Osteoblast (primary cell): ENCODE data around the gene MEX3A. TPM values are rescaled to one million over a fixed set of nuclear protein-coding genes. Genes with fewer than 3 reads are reported as not detected.
"Not testable (repeated sequence)": the region's sequence is repeated elsewhere in the genome, so short reads cannot be mapped to it uniquely, and the experiment has no call there.

Source experiments
- DNase-seq: peaks from one replicate; pipeline ENCODE4 v3.0.0; 2011; ENCODE audit warnings: low spot score, mixed read lengths; ENCODE audit not compliant: insufficient read length; ENCODE audit errors: missing footprints
- H2AFZ ChIP-seq: 2 replicates; pipeline ENCODE4 v1.6.0; 2011; ENCODE audit warnings: mild to moderate bottlenecking, low read length
- H3K27ac ChIP-seq: 2 replicates; pipeline ENCODE4 v1.5.1; 2011; ENCODE audit warnings: mild to moderate bottlenecking, low read depth, low read length, moderate library complexity
- H3K27me3 ChIP-seq: 2 replicates; pipeline ENCODE4 v1.6.0; 2012; ENCODE audit warnings: mild to moderate bottlenecking, control low read depth, inconsistent platforms, low read length, moderate library complexity; ENCODE audit not compliant: insufficient read depth
- H3K36me3 ChIP-seq: 2 replicates; pipeline ENCODE4 v1.5.1; 2011; ENCODE audit warnings: mild to moderate bottlenecking, low read length, control low read depth, moderate library complexity; ENCODE audit not compliant: insufficient read depth
- H3K4me1 ChIP-seq: 2 replicates; pipeline ENCODE4 v1.5.1; 2011; ENCODE audit warnings: mild to moderate bottlenecking, low read length, control low read depth, moderate library complexity; ENCODE audit not compliant: insufficient read depth
- H3K4me2 ChIP-seq: 2 replicates; pipeline ENCODE4 v1.6.0; 2011; ENCODE audit warnings: mild to moderate bottlenecking, low read length; ENCODE audit not compliant: insufficient read depth
- H3K4me3 ChIP-seq: fragments of 200-600 bp; sonication (generic); 3 replicates; pipeline ENCODE4 v1.5.1; 2012; ENCODE audit warnings: mild to moderate bottlenecking, low read length, inconsistent platforms; ENCODE audit not compliant: insufficient read depth
- H3K79me2 ChIP-seq: 2 replicates; pipeline ENCODE4 v1.6.0; 2012; ENCODE audit warnings: mild to moderate bottlenecking, low read length, control low read depth, inconsistent platforms; ENCODE audit not compliant: insufficient read depth
- H3K9me3 ChIP-seq: 2 replicates; pipeline ENCODE4 v1.5.1; 2011; ENCODE audit warnings: low read depth, low read length, control low read depth
- H4K20me1 ChIP-seq: 2 replicates; pipeline ENCODE4 v1.6.0; 2012; ENCODE audit warnings: mild to moderate bottlenecking, low read length, control low read depth; ENCODE audit not compliant: insufficient read depth
- CTCF ChIP-seq: IDR thresholded peaks from 2 replicates; pipeline ENCODE4 v1.5.1; 2011; ENCODE audit warnings: mild to moderate bottlenecking, low read depth, low read length, moderate library complexity; ENCODE audit errors: extremely low read depth
- total RNA-seq: library from RNA; depleted of rRNA; stranded (reverse); fragments of >200 nt; gene quantifications from 2 replicates; pipeline ENCODE4 v1.2.3, GENCODE V29; 2012

Gene MEX3A
- total RNA-seq, 1 donor = 1.1 TPM

GRCh38 chr1:156117414-156118176, 35.3 kb upstream of the MEX3A start:
- H4K20me1 ChIP-seq = peaks cover 58% of the 10 kb centered on the region
- TF ChIP-seq CTCF = no peak
- no peaks in the 10 kb centered on the region for H3K9me3 ChIP-seq
- H3K27ac ChIP-seq = peak overlapping the region; percentile 55
- H3K4me3 ChIP-seq = peak overlapping the region; percentile 99
- no peak overlapping the region for H2AFZ ChIP-seq
- H3K4me1 ChIP-seq = peaks cover 68% of the 10 kb centered on the region
- H3K4me2 ChIP-seq = peak overlapping the region; percentile 84
- H3K27me3 ChIP-seq = no peaks in the 10 kb centered on the region
- peaks cover 86% of the 10 kb centered on the region for H3K79me2 ChIP-seq
- H3K36me3 ChIP-seq = peaks cover 23% of the 10 kb centered on the region
- DNase-seq = no peak

- not testable (repeated sequence) for H3K27me3 ChIP-seq, DNase-seq, H3K9me3 ChIP-seq, H2AFZ ChIP-seq
- H3K4me3 ChIP-seq = peak overlapping the region; percentile 99
- peak overlapping the region; percentile 84 for H3K4me2 ChIP-seq
- peaks cover 68% of the 10 kb centered on the region for H3K4me1 ChIP-seq
- peaks cover 84% of the 10 kb centered on the region for H3K79me2 ChIP-seq
- peaks cover 56% of the 10 kb centered on the region for H4K20me1 ChIP-seq
- peak overlapping the region; percentile 98 for H3K27ac ChIP-seq
- H3K36me3 ChIP-seq = peaks cover 23% of the 10 kb centered on the region
Observed at GRCh38 chr1:156116731-156117130, 34.5 kb upstream of the MEX3A start.

GRCh38 chr1:156115514-156116374, 33.5 kb upstream of the MEX3A start:
- Histone ChIP-seq H3K9me3 (no peaks in the 10 kb centered on the region), H3K27ac (peak overlapping the region; percentile 98), H3K4me3 (peak overlapping the region; percentile 99), H3K79me2 (peaks cover 74% of the 10 kb centered on the region), H4K20me1 (peaks cover 48% of the 10 kb centered on the region), H3K4me2 (peak overlapping the region; percentile 84), H3K36me3 (peaks cover 20% of the 10 kb centered on the region), H3K27me3 (no peaks in the 10 kb centered on the region), H3K4me1 (peaks cover 63% of the 10 kb centered on the region), H2AFZ (no peak overlapping the region)
- TF ChIP-seq CTCF = no peak
- DNase-seq = no peak

GRCh38 chr1:156114919-156115513, 32.8 kb upstream of the MEX3A start:
- peak overlapping the region; percentile 99 for H3K4me3 ChIP-seq
- H3K79me2 ChIP-seq = peaks cover 67% of the 10 kb centered on the region
- H3K9me3 ChIP-seq = no peaks in the 10 kb centered on the region
- TF ChIP-seq CTCF = no peak
- peak overlapping the region; percentile 84 for H3K4me2 ChIP-seq
- H3K27me3 ChIP-seq = no peaks in the 10 kb centered on the region
- H4K20me1 ChIP-seq = peaks cover 41% of the 10 kb centered on the region
- peaks cover 55% of the 10 kb centered on the region for H3K4me1 ChIP-seq
- H2AFZ ChIP-seq = no peak overlapping the region
- DNase-seq = peak; percentile 77
- H3K27ac ChIP-seq = peak overlapping the region; percentile 98
- peaks cover 13% of the 10 kb centered on the region for H3K36me3 ChIP-seq
